CD4-positive, alpha-beta T cell (primary cell): ENCODE results near the gene LIPG. TPM values are rescaled to one million over a fixed set of nuclear protein-coding genes. Genes with fewer than 3 reads are reported as not detected.

ENCODE experiments used
- ATAC-seq: fragments of 200-7000 bp; cut with Tn5 transposase; one replicate; pipeline ENCODE4 v1.10.0; 2022; ENCODE audit warnings: mild to moderate bottlenecking; ENCODE audit not compliant: poor library complexity
- CTCF ChIA-PET: fragments of 350-600 bp; sonication (Branson Sonifier 250); formaldehyde crosslinking; loops from one replicate; lab custom pipeline; 2021; ENCODE audit warnings: antibody characterized with exemption, inconsistent platforms; lab: Charles Lee
- POLR2A ChIA-PET: fragments of 350-600 bp; sonication (Branson Sonifier 250); formaldehyde crosslinking; loops from one replicate; lab custom pipeline; 2021; ENCODE audit warnings: antibody characterized with exemption, inconsistent platforms; lab: Charles Lee
- DNase-seq, 14 experiments: peaks; one replicate each; pipeline ENCODE4 v3.0.0-alpha.2; 2013 to 2020; ENCODE audit warnings: mixed read lengths in 2 of 14
- H3K27ac ChIP-seq, 2 donors: one replicate each; pipeline versions ENCODE4 v1.5.1 to v1.7.0; 2013; ENCODE audit warnings: low read length in 2 of 2, low read depth in 1 of 2, mild to moderate bottlenecking in 1 of 2
- H3K27me3 ChIP-seq, 2 experiments: 1 replicate in 1 of 2; 2 replicates in 1 of 2; pipeline versions ENCODE4 v1.6.1 to v1.7.0; 2013; ENCODE audit warnings: low read length in 2 of 2, control low read depth in 1 of 2, mild to moderate bottlenecking in 1 of 2, moderate library complexity in 1 of 2; ENCODE audit not compliant: insufficient read depth in 2 of 2, control insufficient read depth in 1 of 2
- H3K36me3 ChIP-seq: one replicate; pipeline ENCODE4 v1.6.1; 2013; ENCODE audit warnings: low read length, control low read depth; ENCODE audit not compliant: insufficient read depth
- H3K4me1 ChIP-seq: one replicate; pipeline ENCODE4 v1.6.1; 2013; ENCODE audit warnings: low read length, control low read depth; ENCODE audit not compliant: insufficient read depth
- H3K4me3 ChIP-seq: one replicate; pipeline ENCODE4 v1.5.1; 2013; ENCODE audit warnings: mild to moderate bottlenecking, low read length, moderate library complexity
- H3K9me3 ChIP-seq, 2 experiments: 1 replicate in 1 of 2; 2 replicates in 1 of 2; pipeline versions ENCODE4 v1.6.1 to v1.7.0; 2013; ENCODE audit warnings: low read length in 2 of 2, mild to moderate bottlenecking in 2 of 2, control low read depth in 1 of 2, moderate library complexity in 1 of 2; ENCODE audit not compliant: control insufficient read depth in 1 of 2, insufficient read depth in 1 of 2
- H3K27ac Mint-ChIP-seq: one replicate; pipeline ENCODE4 v1.8.0; 2020; ENCODE audit warnings: mixed read lengths
- H3K27me3 Mint-ChIP-seq: one replicate; pipeline ENCODE4 v1.8.0; 2021; ENCODE audit warnings: mixed read lengths
- H3K36me3 Mint-ChIP-seq: one replicate; pipeline ENCODE4 v1.8.0; 2021; ENCODE audit warnings: low read depth, mixed read lengths
- H3K4me1 Mint-ChIP-seq: one replicate; pipeline ENCODE4 v1.8.0; 2021; ENCODE audit warnings: low read depth, mixed read lengths
- H3K4me3 Mint-ChIP-seq: one replicate; pipeline ENCODE4 v1.8.0; 2020; ENCODE audit warnings: mild to moderate bottlenecking, mixed read lengths
- H3K9me3 Mint-ChIP-seq: one replicate; pipeline ENCODE4 v1.8.0; 2020; ENCODE audit warnings: mixed read lengths
- CTCF ChIP-seq: fragments of 200-600 bp; IDR thresholded peaks from one replicate; pipeline ENCODE4 v1.8.0; 2022; ENCODE audit warnings: antibody characterized with exemption, mild to moderate bottlenecking
- intact Hi-C, 2 experiments: fragments of 100-400 bp; cut with DNase I in 1 of 2; cut with micrococcal nuclease in 1 of 2; formaldehyde crosslinking; loops; one replicate each; pipeline versions ENCODE4 v1.15.1 to v1.9.0; 2023 to 2025; cut with DNase I, micrococcal nuclease
- total RNA-seq, 174 experiments: library from RNA in 2 of 174; stranded (reverse) in 2 of 174; gene quantifications; one replicate each; pipeline ENCODE4 v1.2.3 and lab custom pipeline; 2021 to 2026

The LIPG gene
- total RNA-seq, 2 experiments from 2014 or later, result not detected

GRCh38 chr18:49563701-49564517 is 2.1 kb downstream of the LIPG start:
- Histone ChIP-seq H3K4me3 (no peak overlapping the region), H3K36me3 (no peaks in the 10 kb centered on the region), H3K27ac (no peak overlapping the region), H3K4me1 (peaks cover 25% of the 10 kb centered on the region), H3K27me3 (peaks cover 58 to 72% of the 10 kb centered on the region in 2 experiments), H3K9me3 (peaks cover 0 to 18% of the 10 kb centered on the region in 2 experiments)
- no peaks in the 10 kb centered on the region for H3K9me3 Mint-ChIP-seq
- H3K27me3 Mint-ChIP-seq, result peaks cover 91% of the 10 kb centered on the region
- ATAC-seq (no peak), DNase-seq (no peak)
- H3K27ac Mint-ChIP-seq, result no peak overlapping the region
- peaks cover 31% of the 10 kb centered on the region for H3K4me1 Mint-ChIP-seq
- H3K36me3 Mint-ChIP-seq, result no peaks in the 10 kb centered on the region
- peak overlapping the region; percentile 68 for H3K4me3 Mint-ChIP-seq
- ChIA-PET CTCF (no interaction called here), POLR2A (no interaction called here)
- intact Hi-C loops, result loop anchor here in 1 of 2 experiments (10.0 kb wide), 1 partner anchor 201 kb away; no protein-coding TSS in a partner anchor
- no peak for TF ChIP-seq CTCF

- Mint-ChIP-seq H3K4me3 (no peak overlapping the region), H3K36me3 (no peaks in the 10 kb centered on the region), H3K27me3 (peaks cover 86% of the 10 kb centered on the region), H3K9me3 (no peaks in the 10 kb centered on the region), H3K4me1 (peaks cover 31% of the 10 kb centered on the region), H3K27ac (no peak overlapping the region)
- H3K9me3 ChIP-seq, result peaks cover 0 to 18% of the 10 kb centered on the region in 2 experiments
- TF ChIP-seq CTCF, result no peak
- no peak overlapping the region for H3K27ac ChIP-seq
- peaks cover 56 to 72% of the 10 kb centered on the region in 2 experiments for H3K27me3 ChIP-seq
- CTCF ChIA-PET, result no interaction called here
- no peak for ATAC-seq
- DNase-seq, result no peak
- intact Hi-C loops, result loop anchor here in 1 of 2 experiments (10.0 kb wide), 1 partner anchor 200 kb away; no protein-coding TSS in a partner anchor
- H3K4me3 ChIP-seq, result no peak overlapping the region
- H3K4me1 ChIP-seq, result peaks cover 25% of the 10 kb centered on the region
- POLR2A ChIA-PET, result no interaction called here
- no peaks in the 10 kb centered on the region for H3K36me3 ChIP-seq
Observed at GRCh38 chr18:49564518-49564834, 2.6 kb downstream of the LIPG start.

GRCh38 chr18:49565101-49565500 is 3.2 kb downstream of the LIPG start:
- ATAC-seq (no peak), DNase-seq (no peak)
- no peak for TF ChIP-seq CTCF
- H3K36me3 ChIP-seq, result no peaks in the 10 kb centered on the region
- no peaks in the 10 kb centered on the region for H3K36me3 Mint-ChIP-seq
- no peak overlapping the region for H3K27ac ChIP-seq
- no peak overlapping the region for H3K4me3 ChIP-seq
- H3K9me3 Mint-ChIP-seq, result no peaks in the 10 kb centered on the region
- H3K4me3 Mint-ChIP-seq, result no peak overlapping the region
- H3K4me1 ChIP-seq, result peaks cover 25% of the 10 kb centered on the region
- peaks cover 83% of the 10 kb centered on the region for H3K27me3 Mint-ChIP-seq
- ChIA-PET POLR2A (no interaction called here), CTCF (no interaction called here)
- intact Hi-C loops, result loop anchor here in 1 of 2 experiments (10.0 kb wide), 1 partner anchor 200 kb away; no protein-coding TSS in a partner anchor
- H3K27me3 ChIP-seq, result peaks cover 55 to 65% of the 10 kb centered on the region in 2 experiments
- peaks cover 0 to 18% of the 10 kb centered on the region in 2 experiments for H3K9me3 ChIP-seq
- H3K27ac Mint-ChIP-seq, result no peak overlapping the region
- peaks cover 30% of the 10 kb centered on the region for H3K4me1 Mint-ChIP-seq
